ENCODE measurements around the gene CTSA.

CTSA gene

DNA sequence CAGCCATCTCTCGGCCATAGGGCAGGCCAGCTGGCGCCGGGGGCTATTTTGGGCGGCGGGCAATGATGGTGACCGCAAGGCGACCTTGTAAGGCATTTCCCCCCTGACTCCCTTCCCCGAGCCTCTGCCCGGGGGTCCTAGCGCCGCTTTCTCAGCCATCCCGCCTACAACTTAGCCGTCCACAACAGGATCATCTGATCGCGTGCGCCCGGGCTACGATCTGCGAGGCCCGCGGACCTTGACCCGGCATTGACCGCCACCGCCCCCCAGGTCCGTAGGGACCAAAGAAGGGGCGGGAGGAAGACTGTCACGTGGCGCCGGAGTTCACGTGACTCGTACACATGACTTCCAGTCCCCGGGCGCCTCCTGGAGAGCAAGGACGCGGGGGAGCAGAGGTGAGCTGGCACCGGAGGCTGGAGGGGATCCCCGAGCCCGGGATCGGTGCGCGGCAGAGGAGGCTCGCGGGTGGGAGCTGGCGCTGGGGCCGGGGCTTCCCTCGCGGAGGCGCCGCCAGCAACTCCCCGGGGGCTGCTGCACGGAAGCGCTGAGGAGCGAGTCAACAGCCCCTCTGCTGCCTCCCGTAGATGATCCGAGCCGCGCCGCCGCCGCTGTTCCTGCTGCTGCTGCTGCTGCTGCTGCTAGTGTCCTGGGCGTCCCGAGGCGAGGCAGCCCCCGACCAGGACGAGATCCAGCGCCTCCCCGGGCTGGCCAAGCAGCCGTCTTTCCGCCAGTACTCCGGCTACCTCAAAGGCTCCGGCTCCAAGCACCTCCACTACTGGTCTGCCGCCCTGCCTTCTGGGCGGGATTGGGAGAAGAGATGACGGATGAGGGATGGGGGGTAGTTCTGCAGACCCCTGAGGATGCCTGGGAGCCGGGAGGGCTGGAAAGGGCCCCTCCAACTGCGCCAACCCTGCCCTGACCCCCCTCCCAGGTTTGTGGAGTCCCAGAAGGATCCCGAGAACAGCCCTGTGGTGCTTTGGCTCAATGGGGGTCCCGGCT lies at the start of gene CTSA, which contains the start of gene NEURL2:
TSS of gene CTSA (plus strand) at position 351 of the 999 bp plus-strand sequence. CDS start at position 585, 234 bp downstream.
TSS of gene NEURL2 (minus strand) at position 224 of the 999 bp plus-strand sequence. CDS start at position 7, 217 bp downstream.
- peak; percentile 75 for DNase-seq

DNA sequence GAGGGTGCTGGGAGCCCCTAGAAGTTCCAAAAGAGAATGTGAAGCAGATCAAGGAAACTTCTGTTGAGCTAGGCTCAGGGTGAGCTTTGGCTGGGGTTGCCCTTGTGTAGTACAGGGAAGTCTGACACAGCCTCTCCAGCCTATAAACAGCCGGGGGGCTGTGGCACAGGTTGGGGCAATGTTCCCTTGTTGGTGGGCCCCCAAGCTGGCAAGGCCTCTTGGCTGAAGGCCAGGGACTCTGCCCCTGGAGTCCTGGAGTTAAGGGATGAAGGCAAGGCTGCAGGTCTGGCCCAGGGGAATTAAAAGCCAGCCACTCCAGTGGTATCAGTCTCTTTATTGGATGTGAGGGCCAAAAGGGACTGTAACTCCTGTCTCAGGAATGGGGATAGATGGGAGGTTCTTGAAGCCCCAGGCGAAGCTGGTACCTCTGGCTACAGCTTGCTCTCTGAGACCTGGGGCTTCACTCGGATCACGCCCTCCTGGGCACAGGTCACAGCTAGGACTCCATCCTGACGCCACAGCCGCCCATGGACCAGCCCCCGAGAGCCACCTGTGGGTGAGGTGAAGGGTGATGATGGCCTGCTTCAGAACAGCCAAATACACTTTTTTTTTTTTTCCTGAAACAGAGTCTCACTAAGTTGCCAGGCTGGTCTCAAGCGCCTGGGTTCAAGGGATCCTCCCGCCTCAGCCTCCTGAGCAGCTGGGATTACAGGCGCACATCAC lies 49.6 kb upstream of the CTSA start:
- DNase-seq, result no peak

DNA sequence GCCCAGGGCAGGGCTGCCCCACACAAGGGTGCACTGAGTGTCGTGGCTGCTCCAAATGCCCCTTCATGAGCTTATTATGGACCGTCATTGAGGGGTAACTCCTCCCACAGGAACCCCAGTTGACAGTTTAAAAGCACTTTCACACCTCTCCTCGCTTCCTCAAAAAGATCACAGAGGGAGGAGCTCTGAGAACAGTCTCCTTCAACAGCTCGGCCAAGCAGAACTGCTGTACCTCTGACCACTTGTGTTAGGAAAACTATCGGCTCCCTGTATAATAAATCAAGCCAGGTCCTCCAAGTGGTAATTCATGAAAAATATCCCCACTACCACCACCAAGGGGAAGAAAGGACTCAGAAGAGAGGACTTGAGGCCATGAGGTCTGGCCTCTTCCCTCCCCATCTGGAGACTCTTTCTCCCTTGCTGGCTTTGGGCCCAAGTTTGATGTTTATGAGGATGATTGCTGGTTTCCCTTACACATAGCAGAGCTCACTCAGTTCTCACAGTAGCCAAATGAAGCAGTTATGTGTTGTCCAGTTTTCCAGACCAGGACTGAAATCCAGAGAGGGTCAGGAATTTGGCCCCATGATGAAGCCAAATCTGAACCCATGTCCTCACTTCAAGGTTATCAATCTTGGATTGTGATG lies 48.8 kb upstream of the CTSA start:
- no peak for DNase-seq

- no peak for DNase-seq
These were observed 47.6 kb upstream of the CTSA start for GRCh38 chr20:45843506-45843905.

GRCh38 chr20:45845452-45845851 lies 45.7 kb upstream of the CTSA start:
- no peak for DNase-seq

DNA sequence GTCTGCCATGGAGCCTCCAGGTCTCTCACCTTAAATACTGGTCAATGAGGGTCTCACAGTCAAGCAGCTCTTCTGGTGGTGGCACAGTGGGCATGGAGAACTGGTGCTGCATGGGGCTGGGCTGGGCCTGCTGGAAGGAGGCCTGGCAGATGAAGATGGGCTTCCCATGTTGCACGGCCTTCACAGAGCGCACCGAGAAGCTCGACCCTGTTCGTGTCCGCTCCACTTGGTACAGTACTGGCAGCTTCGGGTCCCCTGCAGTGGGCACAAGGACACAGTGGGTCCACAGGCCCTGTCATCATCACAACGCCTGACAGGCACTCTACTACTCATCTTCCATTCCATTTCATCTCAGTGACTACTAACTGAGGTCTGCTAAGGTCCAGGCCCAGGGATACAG lies 42.7 kb upstream of the CTSA start:
- no peak for DNase-seq

- DNase-seq, result no peak
These were observed 42.1 kb upstream of the CTSA start for GRCh38 chr20:45848969-45849582.

- no peak for DNase-seq
These were observed 40.9 kb upstream of the CTSA start for GRCh38 chr20:45850238-45850637.

DNA sequence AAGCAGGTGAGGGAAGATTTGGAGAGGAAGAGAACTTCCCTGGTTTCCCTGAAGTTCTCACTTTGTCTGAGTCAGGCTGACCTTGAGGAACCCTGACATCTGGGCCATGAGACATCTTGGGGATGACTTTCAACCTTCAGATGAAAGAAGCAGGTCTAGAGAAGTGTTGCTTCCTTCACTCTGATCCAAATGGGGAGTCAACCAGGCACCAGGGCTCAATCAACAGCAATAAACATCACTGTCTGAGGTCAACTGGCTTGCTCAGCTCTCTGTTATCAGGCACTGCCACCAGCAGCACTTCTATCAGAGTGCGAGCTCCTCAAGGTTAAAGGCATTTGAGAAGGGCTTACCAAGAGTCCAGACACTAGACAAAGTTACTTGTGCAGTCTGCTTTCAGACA lies 40.2 kb upstream of the CTSA start:
- no peak for DNase-seq

GRCh38 chr20:45851501-45851900 lies 39.6 kb upstream of the CTSA start:
- no peak for DNase-seq

- no peak for DNase-seq
These were observed 38.8 kb upstream of the CTSA start for GRCh38 chr20:45852326-45852725.

DNA sequence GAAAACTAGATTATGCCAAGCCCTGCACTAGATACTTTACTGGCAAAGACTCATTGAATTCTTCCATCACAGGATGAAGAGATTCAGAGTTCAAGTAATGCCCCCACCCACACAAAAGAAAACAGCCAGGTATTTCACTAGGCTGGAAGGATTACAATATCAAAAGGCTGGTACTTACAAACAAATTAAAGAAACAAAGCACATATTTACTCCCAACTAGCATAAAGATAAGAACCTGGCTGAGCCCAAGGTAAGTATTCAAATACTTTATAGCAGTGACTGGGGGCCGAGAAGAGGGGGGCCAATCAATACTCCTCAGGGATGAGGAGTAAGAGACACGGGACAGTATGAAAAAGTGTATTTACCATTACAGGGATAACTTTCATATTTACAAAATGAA lies 37.7 kb upstream of the CTSA start:
- DNase-seq, result no peak

- DNase-seq, result peak; percentile 99
These were observed 33.8 kb upstream of the CTSA start, which contains the start of the genes ACOT8 and ZSWIM3 for GRCh38 chr20:45857114-45857881. TSS of gene ACOT8 (minus strand) at chr20:45857392. CDS start at chr20:45857315, 77 bp downstream. TSS of gene ZSWIM3 (plus strand) at chr20:45857614. CDS start at chr20:45857826, 212 bp downstream.

GRCh38 chr20:45857882-45858216 lies 33.3 kb upstream of the CTSA start:
- DNase-seq, result no peak

- DNase-seq, result no peak
These were observed 31.2 kb upstream of the CTSA start for GRCh38 chr20:45859916-45860315.

DNA sequence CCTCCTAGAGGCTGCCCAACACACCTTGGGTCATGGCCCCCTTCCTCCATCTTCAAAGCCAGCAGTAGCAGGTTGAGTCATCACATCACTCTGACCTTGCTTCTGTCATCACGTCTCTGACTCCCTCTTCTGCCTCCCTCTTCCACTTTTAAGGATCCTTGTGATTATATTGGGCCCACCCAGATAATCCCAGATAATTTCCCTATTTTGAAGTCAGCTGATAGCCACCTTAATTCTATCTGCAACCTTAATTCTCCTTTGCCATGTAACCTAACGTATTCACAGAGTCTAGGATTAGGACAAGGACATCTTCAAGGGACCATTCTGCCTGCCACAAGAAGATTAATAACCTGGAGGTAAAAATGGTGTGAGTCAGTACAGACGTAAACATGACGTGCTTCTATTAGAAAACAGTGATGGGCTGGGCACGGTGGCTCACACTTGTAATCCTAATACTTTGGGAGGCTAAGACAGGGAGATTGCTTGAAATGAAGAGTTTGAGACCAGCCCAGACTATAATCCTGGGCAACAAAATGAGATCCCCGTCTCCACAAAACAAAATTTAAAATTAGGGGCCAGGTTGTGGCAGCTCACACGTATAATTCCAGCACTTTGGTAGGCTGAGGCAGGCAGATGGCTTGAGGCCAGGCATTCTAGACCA lies 30.4 kb upstream of the CTSA start:
- DNase-seq, result no peak

DNA sequence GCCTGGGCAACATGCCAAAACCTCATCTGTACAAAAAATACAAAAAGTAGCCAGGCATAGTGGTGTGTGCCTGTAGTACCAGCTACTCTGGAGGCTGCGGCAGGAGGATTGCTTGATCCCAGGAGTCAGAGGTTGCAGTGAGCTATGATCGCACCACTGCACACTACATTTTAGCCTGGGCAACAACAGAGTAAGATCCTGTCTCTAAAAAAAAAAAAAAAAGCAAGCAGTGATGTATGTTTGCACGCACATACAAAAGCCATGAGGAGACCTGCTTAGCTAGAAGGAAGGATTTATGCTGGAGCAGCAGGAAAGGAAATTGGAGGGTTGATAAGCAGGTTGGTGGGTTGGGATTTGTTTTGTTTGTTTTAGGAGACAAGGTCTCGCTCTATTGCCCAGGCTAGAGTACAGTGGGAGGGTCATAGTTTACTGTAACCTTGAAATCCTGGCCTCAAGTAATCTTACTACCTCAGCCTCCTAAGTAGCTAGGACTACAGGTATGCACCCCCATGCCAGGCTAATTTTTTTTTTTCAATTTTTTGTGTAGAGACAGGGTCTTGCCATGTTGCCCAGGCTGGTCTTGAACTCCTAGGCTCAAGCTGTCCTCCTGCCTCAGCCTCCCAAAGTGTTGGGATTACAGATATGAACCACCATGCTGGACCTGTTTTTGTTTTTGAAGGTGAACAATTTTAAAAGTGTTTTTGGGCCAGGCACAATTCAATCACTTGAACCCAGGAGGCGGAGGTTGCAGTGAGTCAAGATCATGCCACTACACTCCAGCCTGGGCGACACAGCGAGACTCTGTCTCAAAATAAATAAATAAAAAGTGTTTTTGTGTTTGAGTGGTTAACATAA lies 29.7 kb upstream of the CTSA start:
- no peak for DNase-seq

GRCh38 chr20:45863543-45864470 lies 27.3 kb upstream of the CTSA start:
- DNase-seq, result no peak

- DNase-seq, result no peak
These were observed 24.7 kb upstream of the CTSA start for GRCh38 chr20:45866454-45866853.
